ENCODE data around the gene CACNA1C.

Gene CACNA1C

DNA sequence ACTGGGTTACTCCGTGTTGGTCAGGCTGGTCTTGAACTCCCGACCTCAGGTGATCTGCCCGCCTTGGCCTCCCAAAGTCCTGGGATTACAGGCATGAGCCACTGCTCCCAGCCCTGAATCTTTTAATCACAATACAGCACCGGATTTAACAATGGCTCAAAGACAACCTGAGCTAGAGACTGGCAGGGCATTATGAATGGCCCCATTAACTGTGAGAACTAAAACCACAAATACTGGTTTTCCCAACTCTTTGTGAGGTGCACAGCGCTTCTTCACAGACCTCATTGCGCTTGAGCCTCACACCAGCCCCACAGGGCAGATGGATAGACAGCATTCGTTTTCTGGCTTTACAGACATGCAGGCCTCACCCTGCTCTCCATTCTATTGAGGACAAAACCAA, 634.9 kb downstream of the CACNA1C start:
- no peak for DNase-seq

GRCh38 chr12:2688381-2688931, 635.7 kb downstream of the CACNA1C start:
- no peak for DNase-seq

DNA sequence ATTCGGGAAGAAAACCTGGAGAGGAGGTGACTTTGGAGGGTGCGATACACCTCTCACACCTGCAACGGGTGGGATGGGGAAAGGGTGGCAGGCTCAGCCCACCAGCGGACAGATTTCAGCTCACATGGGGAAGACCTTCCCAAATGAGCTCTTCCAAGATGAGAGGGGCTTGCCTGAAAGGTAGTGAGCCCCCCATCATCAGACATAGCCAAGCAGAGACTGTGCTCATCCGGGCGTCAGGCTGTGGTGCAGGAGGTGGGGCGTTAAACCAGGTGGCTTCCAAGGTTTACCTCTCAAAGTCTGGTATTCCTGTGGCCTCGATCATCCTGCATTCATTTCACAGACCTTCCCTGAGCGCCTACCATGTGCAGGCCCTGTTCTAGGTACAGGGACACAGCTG, 636.6 kb downstream of the CACNA1C start:
- DNase-seq = no peak

DNA sequence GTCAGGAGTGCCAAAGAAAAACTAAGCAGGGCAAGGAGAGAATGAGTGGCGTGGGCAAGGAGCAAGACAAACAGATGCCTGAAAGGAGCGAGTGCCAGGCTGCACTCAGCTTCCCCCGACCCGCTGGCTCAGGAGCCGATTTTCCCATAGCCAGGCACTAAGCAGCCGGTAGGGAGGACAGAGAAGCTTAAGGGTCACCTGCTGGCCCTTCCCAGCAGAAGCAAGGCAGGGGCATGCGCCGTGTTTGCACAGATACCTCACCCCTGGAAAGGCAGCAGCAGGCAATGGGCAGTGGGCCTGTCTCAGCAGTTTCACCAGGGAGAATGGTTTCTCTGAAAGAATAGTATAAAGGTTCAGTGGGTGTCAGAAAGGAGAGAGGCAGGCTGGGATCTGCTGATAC, 637.1 kb downstream of the CACNA1C start:
- no peak for DNase-seq

DNA sequence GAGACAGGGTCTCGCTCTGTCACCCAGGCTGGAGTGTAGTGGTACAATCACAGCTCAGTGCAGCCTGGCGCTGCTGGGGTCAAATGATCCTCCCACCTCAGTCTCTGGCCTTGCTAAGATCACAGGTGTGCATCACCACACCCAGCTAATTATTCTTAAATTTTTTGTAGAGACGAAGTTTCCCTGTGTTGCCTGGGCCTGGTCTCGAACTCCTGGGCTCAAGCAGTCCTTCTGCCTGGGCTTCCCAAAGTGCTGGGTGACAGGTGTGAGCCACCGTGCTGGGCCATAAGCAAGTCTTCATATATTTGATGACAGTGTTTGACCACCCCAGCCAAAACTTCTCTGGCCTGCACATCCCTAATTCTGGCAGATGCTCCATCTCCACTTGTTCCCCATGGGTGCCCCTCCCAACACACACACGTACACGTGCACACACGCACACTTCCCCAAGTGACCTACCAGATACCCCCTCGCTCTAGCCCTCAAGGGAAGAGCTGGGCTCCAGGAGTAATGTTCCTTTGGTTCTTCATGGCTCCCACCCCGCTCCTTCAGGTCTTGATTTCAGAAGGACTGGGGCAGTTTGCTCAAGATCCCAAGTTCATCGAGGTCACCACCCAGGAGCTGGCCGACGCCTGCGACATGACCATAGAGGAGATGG, 637.7 kb downstream of the CACNA1C start:
- no peak for DNase-seq

DNA sequence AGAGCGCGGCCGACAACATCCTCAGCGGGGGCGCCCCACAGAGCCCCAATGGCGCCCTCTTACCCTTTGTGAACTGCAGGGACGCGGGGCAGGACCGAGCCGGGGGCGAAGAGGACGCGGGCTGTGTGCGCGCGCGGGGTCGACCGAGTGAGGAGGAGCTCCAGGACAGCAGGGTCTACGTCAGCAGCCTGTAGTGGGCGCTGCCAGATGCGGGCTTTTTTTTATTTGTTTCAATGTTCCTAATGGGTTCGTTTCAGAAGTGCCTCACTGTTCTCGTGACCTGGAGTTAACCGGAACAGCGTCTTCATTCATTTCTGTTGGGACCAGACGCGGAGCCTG, 638.2 kb downstream of the CACNA1C start:
- DNase-seq = peak; percentile 26 to 79

DNA sequence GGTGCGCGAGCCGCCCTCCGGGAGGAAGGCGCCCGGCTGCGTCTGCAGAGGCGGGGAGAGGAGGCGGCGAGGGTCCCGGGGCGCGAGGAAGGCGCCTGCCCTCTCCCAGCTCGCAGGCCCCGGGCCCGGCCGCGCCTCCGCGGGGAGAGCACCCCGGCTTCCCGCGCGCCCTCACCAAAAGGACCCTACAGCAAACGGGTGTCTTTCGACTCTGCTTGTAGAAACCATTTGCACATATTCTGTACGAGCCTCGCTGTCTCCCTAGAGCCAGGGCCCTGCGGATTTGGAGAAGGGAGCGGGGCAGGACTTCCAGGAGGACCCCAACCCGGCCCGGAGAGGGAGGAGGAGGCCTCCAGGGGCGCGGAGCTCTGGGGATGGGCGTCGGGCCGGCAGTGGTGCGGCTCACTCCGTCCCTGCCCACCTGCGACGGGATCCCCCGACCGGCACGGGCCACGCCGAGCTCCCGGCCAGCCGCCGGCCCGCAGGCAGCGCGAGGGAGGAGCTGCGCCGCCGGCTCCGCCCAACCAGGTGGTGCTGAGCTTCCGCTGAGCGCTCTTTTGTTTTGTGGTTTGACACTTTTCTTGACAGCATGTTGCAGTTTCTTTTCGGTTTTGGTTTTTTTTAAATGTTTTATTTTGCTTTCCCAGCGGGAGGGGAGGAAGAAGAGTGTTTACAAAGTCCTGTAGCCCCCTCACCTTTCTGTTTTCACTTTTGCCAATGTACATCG, 638.7 kb downstream of the CACNA1C start:
- peak; percentile 32 to 75 for DNase-seq

DNA sequence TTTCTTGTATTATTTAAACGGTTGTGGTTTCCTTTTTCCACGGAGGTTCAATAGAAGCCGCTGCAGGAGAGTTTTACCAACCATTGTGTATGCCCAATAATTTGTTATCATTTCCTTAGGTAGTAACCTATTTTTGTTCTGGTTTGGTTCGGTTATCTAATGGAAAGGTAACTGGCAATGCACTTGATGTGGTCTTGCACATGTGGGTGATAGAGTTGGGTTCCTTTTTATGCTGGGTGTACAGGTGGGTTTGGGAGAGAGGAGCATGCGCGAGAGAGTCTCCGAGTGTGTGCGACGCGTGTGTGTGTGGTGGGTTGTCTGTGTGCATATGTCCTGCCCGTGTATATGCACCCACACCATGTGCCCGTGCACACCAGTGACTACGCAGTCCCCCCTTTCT, 639.3 kb downstream of the CACNA1C start:
- peak; percentile 40 to 49 for DNase-seq

DNA sequence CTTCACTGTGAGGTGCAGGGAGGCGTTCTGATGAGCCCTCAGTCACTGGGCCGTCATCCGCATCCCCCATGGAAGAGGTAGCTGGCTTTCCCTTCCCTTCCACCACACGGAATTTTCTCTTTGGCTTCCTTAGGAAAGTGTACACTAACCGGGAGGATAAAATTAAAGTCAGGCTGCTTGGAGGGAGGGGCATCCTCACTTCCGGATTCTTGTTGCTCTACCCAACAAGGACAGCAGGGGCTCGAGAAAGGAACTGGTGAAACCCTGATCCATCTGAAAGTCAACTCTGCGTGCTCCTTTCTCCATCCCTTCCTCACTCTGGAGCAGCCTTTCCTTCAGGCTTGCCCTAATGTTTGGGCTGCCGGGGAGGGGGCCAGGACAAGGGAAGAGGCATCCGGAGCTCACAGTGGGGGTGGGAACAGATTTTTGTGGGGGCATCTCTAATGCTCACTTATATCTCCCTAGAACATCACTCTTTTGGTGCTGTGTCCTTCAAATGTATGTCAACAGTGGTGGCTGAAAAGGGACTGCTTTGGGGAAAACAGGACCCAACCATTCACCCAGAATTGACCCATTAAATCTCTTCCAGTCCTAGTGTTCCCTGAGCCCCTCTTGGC, 640.6 kb downstream of the CACNA1C start:
- DNase-seq = peak; percentile 58 to 63

DNA sequence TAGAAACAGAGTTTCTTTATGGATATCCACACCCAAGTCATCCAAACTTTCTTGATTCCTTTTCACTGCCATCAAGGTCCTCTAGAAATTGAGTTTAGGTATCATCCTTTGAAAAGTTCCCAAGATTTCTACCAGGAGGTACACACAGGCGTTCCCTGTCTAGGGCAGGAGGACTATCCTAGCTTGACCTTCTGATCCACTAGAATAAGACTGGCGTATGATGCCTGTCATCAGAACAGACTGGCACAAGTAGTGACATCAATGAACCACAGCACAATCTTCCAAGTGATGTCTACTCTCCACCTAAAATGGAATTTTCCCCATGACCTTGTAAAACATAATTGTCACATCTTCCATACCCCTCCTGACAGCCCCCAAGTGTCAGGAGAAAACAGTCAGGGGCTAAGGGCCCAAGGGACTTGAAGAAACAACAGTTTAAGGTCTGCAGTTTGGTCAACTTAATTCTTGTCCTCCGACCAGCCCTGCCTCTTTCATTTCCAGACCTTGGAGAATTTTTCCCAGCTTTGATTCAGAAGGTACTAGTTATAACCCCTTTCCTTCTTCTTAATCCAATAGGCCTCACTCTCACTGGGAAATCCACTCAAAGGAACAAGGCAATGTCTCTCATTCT, 641.3 kb downstream of the CACNA1C start:
- no peak for DNase-seq

DNA sequence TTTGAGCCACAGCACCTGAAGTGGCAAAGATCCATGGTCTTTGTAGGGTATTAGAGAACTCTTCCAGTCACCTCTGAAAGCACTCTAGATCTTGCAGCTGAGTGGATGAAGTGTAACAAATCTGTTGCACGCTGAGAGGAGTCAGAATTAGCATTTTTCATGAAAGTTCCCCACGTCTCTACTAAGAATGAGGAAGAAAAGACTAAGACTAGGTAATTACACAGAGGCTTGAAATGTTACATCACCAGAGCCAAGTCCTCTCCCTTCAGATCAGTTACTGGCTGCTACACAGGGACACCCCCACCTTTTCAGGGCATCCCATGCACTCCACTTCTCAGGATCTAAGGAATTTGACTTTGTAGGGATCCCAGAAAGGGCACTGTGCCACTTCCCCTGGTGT, 643.3 kb downstream of the CACNA1C start:
- DNase-seq = no peak

DNA sequence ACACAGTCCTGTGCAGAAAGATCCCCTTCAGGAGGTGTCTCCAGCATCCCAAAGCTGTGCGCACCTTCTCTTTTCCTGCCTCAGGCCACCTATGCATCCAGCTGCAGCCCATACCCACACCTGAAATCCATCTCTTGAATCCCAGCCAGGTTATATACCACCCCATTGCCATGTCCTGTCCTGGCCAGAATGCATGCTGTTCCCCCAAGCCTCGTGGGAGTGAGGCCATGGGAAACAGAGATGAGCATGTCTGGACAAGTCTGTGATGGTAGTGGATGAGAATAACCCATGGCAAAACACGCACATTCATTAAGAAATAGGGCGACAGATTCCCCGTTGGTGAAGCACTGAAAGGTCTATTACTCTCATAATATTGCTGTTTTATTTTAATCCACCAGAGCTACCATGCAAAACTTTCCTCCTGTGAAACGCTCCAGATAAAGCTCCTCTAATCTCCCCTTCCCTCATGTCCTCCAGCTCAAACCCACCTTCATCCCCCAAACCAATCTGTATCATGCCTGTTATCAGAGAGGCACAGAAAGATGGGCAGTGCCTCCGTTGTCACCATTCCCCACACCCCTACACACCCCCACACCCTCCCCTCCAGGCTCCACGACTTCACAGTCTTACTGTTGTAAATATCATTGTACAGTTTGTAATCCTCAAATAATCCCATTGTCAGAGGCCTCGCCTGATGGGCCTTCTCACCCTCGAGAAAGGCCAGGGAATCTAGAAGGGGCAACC, 644.4 kb downstream of the CACNA1C start:
- no peak for DNase-seq

DNA sequence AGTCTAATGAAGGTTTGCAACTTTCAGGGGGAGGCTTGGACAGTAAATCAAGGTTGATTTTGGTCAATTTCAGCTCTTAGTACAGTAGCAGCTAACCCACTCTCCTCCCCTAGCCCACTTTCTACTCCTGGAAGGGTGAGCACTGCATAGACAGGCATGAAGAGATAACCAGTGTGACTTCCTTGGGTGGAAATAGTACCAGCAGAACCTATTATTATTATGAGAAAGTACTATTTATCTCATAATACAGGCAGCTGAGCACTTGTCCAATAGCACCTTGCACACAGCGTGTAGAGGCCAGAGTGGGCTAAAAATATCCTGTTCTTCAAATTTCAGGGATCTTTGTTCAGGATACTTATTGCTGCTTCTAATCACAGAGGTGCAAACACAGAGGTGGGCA, 645.8 kb downstream of the CACNA1C start:
- no peak for DNase-seq

DNA sequence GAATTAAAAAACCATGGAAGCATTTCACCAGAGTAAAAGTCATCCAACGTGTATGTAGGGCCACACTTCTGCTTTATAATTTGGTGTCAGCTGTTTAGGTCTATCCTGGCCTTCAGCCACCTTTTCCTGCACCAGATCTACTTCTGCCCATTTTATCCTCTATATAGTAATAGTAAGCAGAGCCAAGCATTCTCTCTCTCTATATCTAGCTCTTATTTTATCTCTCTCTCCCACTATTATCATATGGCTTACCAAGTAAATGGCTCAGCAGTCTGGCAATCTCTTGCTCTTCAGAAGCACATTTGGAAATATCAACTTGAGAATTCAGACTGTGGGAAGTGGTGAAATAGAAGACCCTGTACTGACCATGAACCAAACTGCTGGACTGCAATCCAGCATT, 657.9 kb downstream of the CACNA1C start:
- DNase-seq = no peak

DNA sequence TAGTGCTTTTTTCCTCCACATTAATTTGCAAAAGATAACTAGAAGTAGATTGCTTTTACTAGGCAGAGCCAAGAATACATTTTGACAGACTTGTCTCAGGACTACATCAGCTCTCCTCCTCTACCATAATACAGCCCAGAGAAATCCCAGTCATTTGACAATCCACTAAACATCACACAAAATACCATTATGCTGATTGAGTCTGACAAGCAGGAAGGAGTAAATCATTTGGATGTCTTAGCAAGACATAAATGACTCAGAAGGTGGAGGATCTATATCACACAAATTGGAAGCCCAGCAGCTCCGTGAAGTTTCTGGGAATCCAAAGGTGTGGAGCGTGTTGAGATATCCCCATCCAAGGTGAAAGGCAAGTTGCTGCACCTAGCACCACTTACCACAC, 666.6 kb downstream of the CACNA1C start:
- DNase-seq = no peak

DNA sequence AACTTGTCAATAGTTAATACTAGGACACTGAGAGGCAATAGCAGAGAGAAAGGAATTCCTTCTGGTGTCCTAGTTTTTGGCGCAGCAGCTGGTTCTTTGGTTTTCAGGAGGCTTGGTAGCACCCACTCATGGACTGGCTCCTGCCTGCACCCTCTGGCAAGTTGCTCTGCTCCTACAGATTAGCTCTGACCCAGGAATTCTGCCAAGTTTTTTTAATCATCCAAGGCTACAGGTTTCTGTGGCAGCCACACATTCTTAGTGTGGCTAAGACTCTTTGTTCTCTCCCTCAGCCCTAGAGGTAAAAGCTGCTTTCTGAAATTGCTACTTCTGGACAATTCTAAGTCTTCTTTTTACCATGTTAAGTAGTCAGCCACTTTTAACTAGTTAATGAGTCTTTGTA, 670.0 kb downstream of the CACNA1C start:
- no peak for DNase-seq

- DNase-seq = no peak
Measured at GRCh38 chr12:2732290-2732689, 679.5 kb downstream of the CACNA1C start.

GRCh38 chr12:2733493-2734355, 680.9 kb downstream of the CACNA1C start:
- DNase-seq = no peak

GRCh38 chr12:2735432-2735831, 682.6 kb downstream of the CACNA1C start:
- no peak for DNase-seq

DNA sequence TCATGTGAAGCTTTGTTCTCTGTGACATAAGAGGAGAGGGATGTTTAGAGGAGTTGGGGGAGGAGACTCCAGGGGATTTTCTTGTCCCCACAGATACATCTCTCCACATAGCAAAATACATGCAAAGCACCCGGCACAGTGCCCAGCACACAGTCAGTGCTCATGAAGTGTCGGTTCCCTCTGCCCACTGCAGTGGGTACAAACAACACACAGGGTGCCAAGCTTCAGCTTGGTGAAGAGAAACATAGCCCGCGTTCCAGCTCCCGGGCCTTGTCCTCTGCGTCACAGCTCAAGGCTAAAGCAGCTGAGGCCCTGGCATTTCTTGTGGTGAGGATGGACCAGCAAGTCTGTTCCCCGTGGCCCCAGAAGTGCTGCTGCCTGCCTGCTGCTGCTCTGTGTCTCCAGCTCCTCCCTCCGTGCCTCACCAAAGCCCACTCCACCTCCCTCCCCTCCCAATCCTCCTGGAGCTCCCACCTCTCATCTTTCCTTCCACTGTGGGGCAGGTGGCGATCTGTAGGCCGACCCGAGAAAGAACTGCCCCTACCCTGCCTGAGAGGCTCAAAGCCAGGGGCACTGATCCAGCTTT, 685.0 kb downstream of the CACNA1C start:
- peak in 1 of 2 experiments; percentile 24 for DNase-seq

- DNase-seq = no peak
Measured at GRCh38 chr12:2739069-2739468, 686.3 kb downstream of the CACNA1C start.

Data from NCI-H526 (cell line).